ENCODE results near the gene COL18A1. TPM values are rescaled to one million over a fixed set of nuclear protein-coding genes. Genes with fewer than 3 reads are reported as not detected.

Gene COL18A1
- polyA plus RNA-seq, 3 donors: 0.80 to 4.1 (median 1.1) TPM

- Histone ChIP-seq H3K4me3 (replicated peaks in 1 of 3; ENCODE audit: low read depth in 2 of 3, low read length in 3 of 3) (no peak overlapping the region), H3K9ac (ENCODE audit: insufficient read depth, low read length, poor library complexity, severe bottlenecking) (no peak overlapping the region), H3K27me3 (ENCODE audit: control insufficient read depth in 2 of 2, insufficient read depth in 2 of 2, low read length in 2 of 2) (no peaks in the 10 kb centered on the region), H4K20me1 (ENCODE audit: insufficient read depth, low read length) (no peaks in the 10 kb centered on the region), H3K27ac (ENCODE audit: low read depth in 1 of 2, low read length in 2 of 2) (no peak overlapping the region), H2AFZ (ENCODE audit: insufficient read depth, low read depth, low read length, poor library complexity, severe bottlenecking) (no peak overlapping the region), H3K4me1 (ENCODE audit: control insufficient read depth in 1 of 2, insufficient read depth in 2 of 2, low read length in 2 of 2) (no peaks in the 10 kb centered on the region), H3K36me3 (replicated peaks in 1 of 2; ENCODE audit: control insufficient read depth in 1 of 2, insufficient read depth in 2 of 2, low read length in 2 of 2) (peaks cover 33 to 46% of the 10 kb centered on the region in 2 donors), H3K79me2 (ENCODE audit: insufficient read depth, low read length) (no peaks in the 10 kb centered on the region), H3K4me2 (replicated peaks; ENCODE audit: extremely low read depth, low read length, poor library complexity, severe bottlenecking) (no peak overlapping the region), H3K9me3 (replicated peaks in 1 of 2; ENCODE audit: control insufficient read depth in 1 of 2, insufficient read depth in 1 of 2, low read length in 2 of 2) (no peaks in the 10 kb centered on the region)
- H3K4me3 Mint-ChIP-seq: no peak overlapping the region
- no peak for DNase-seq
- H3K27ac Mint-ChIP-seq: no peak overlapping the region
- intact Hi-C loops (cut with micrococcal nuclease): no loop called here
- 90% methylated on average over 12 of the region's 12 CpGs for WGBS (ENCODE audit: insufficient coverage)
- no peak for TF ChIP-seq CTCF (IDR thresholded peaks at IDR 0.05)
- peaks cover 31 to 47% of the 10 kb centered on the region in 2 donors for H3K36me3 Mint-ChIP-seq
- H3K27me3 Mint-ChIP-seq (ENCODE audit: low read depth in 3 of 3): peaks cover 0 to 1% (median 0%) of the 10 kb centered on the region in 3 donors
- peaks cover 5% of the 10 kb centered on the region for H3K4me1 Mint-ChIP-seq
- H3K9me3 Mint-ChIP-seq: peaks cover 0 to 2% (median 0%) of the 10 kb centered on the region in 7 donors
Observed at GRCh38 chr21:45511007-45511406, 106.0 kb downstream of the COL18A1 start.

- Histone ChIP-seq H3K9me3 (replicated peaks in 1 of 2; ENCODE audit: control insufficient read depth in 1 of 2, insufficient read depth in 1 of 2, low read length in 2 of 2) (no peaks in the 10 kb centered on the region), H3K27me3 (ENCODE audit: control insufficient read depth in 2 of 2, insufficient read depth in 2 of 2, low read length in 2 of 2) (no peaks in the 10 kb centered on the region), H3K36me3 (replicated peaks in 1 of 2; ENCODE audit: control insufficient read depth in 1 of 2, insufficient read depth in 2 of 2, low read length in 2 of 2) (peaks cover 40 to 55% of the 10 kb centered on the region in 2 donors), H3K4me3 (replicated peaks in 1 of 3; ENCODE audit: low read depth in 2 of 3, low read length in 3 of 3) (no peak overlapping the region), H3K9ac (ENCODE audit: insufficient read depth, low read length, poor library complexity, severe bottlenecking) (no peak overlapping the region), H3K27ac (ENCODE audit: low read depth in 1 of 2, low read length in 2 of 2) (no peak overlapping the region), H3K4me1 (ENCODE audit: control insufficient read depth in 1 of 2, insufficient read depth in 2 of 2, low read length in 2 of 2) (peaks cover 4 to 8% of the 10 kb centered on the region in 2 donors), H2AFZ (ENCODE audit: insufficient read depth, low read depth, low read length, poor library complexity, severe bottlenecking) (no peak overlapping the region), H4K20me1 (ENCODE audit: insufficient read depth, low read length) (no peaks in the 10 kb centered on the region), H3K4me2 (replicated peaks; ENCODE audit: extremely low read depth, low read length, poor library complexity, severe bottlenecking) (no peak overlapping the region), H3K79me2 (ENCODE audit: insufficient read depth, low read length) (no peaks in the 10 kb centered on the region)
- DNase-seq: no peak
- peaks cover 0 to 2% (median 0%) of the 10 kb centered on the region in 7 donors for H3K9me3 Mint-ChIP-seq
- peaks cover 0 to 1% (median 0%) of the 10 kb centered on the region in 3 donors for H3K27me3 Mint-ChIP-seq (ENCODE audit: low read depth in 3 of 3)
- H3K27ac Mint-ChIP-seq: no peak overlapping the region
- intact Hi-C loops (cut with micrococcal nuclease): no loop called here
- no peak overlapping the region for H3K4me3 Mint-ChIP-seq
- no peak for TF ChIP-seq CTCF (IDR thresholded peaks at IDR 0.05)
- WGBS (ENCODE audit: insufficient coverage): 91% methylated on average over 34 of the region's 35 CpGs
- H3K36me3 Mint-ChIP-seq: peaks cover 38 to 55% of the 10 kb centered on the region in 2 donors
- H3K4me1 Mint-ChIP-seq: peaks cover 6% of the 10 kb centered on the region
Observed at GRCh38 chr21:45511661-45512431, 106.9 kb downstream of the COL18A1 start.

Measured in CD14-positive monocyte (primary cell).